Endothelial cell of umbilical vein (primary cell): Measurements from ENCODE around the gene ABCC4. TPM values are rescaled to one million over a fixed set of nuclear protein-coding genes. Genes with fewer than 3 reads are reported as not detected.

ENCODE experiments used
- BruUV-seq: library from RNA; stranded (reverse); fragments of 400-500 nt; replicated peaks from 2 replicates; lab custom pipeline; 2021; lab: Mats Ljungman, UMichigan
- CTCF ChIA-PET: fragments of 300-600, 350-600 bp; sonication (Branson Sonifier 250); formaldehyde crosslinking; loops from one replicate; lab custom pipeline; 2021; ENCODE audit warnings: antibody characterized with exemption, inconsistent platforms; lab: Charles Lee
- POLR2A ChIA-PET: fragments of 300-600, 350-600 bp; sonication (Branson Sonifier 250); formaldehyde crosslinking; loops from one replicate; lab custom pipeline; 2021; ENCODE audit warnings: antibody characterized with exemption, inconsistent platforms; lab: Charles Lee
- DNase-seq: peaks from one replicate; pipeline ENCODE4 v3.0.0-alpha.2; 2011; ENCODE audit warnings: low read depth, low spot score
- FAIRE-seq: peaks from 2 replicates; lab custom pipeline; 2011; peaks lifted over from hg19 to GRCh38; lab: Jason Lieb, UNC
- H2AFZ ChIP-seq: 2 replicates; pipeline ENCODE4 v1.6.0; 2012; ENCODE audit warnings: low read depth, low read length, control low read depth, inconsistent platforms
- H3K27ac ChIP-seq: 2 replicates; pipeline ENCODE4 v1.5.1; 2011; ENCODE audit warnings: low read depth, mild to moderate bottlenecking, control low read depth, low read length, moderate library complexity; ENCODE audit not compliant: insufficient read depth
- H3K27me3 ChIP-seq, 2 experiments: 2 replicates each; pipeline versions ENCODE4 v1.6.0 to v1.6.1; 2011; ENCODE audit warnings: low read length in 2 of 2, mixed read lengths in 1 of 2; ENCODE audit not compliant: control insufficient read depth in 2 of 2, insufficient read depth in 2 of 2
- H3K36me3 ChIP-seq, 2 experiments: 2 replicates in 1 of 2; 3 replicates in 1 of 2; pipeline ENCODE4 v1.5.1; 2011; ENCODE audit warnings: low read length in 2 of 2, mild to moderate bottlenecking in 1 of 2, moderate library complexity in 1 of 2; ENCODE audit not compliant: control insufficient read depth in 2 of 2, insufficient read depth in 2 of 2; ENCODE audit errors: extremely low read depth in 1 of 2
- H3K4me1 ChIP-seq: 3 replicates; pipeline ENCODE4 v1.5.1; 2011; ENCODE audit warnings: mild to moderate bottlenecking, low read length; ENCODE audit not compliant: control insufficient read depth, insufficient read depth; ENCODE audit errors: extremely low read depth
- H3K4me2 ChIP-seq: 2 replicates; pipeline ENCODE4 v1.6.1; 2011; ENCODE audit warnings: low read length, control low read depth, mixed read lengths; ENCODE audit not compliant: insufficient read depth
- H3K4me3 ChIP-seq, 3 experiments: fragments of 200-600 bp in 1 of 3; sonication (generic), shearing (Covaris generic) in 1 of 3; replicated peaks in 1 of 3; 2 replicates each; pipeline ENCODE4 v1.5.1; 2011 to 2016; ENCODE audit warnings: control low read depth in 3 of 3, low read length in 3 of 3, mild to moderate bottlenecking in 2 of 3, inconsistent platforms in 1 of 3, low read depth in 1 of 3, moderate library complexity in 1 of 3; ENCODE audit not compliant: insufficient read depth in 1 of 3
- H3K79me2 ChIP-seq: 2 replicates; pipeline ENCODE4 v1.6.0; 2012; ENCODE audit warnings: low read length, inconsistent platforms; ENCODE audit not compliant: control insufficient read depth, insufficient read depth
- H3K9ac ChIP-seq: replicated peaks from 2 replicates; pipeline ENCODE3; 2011; ENCODE audit warnings: low read length, control low read depth; ENCODE audit not compliant: insufficient read depth; ENCODE audit errors: extremely low read depth
- H3K9me1 ChIP-seq: replicated peaks from 3 replicates; pipeline ENCODE4 v1.6.0; 2011; ENCODE audit warnings: mild to moderate bottlenecking, low read length; ENCODE audit not compliant: control insufficient read depth, insufficient read depth; ENCODE audit errors: extremely low read depth
- H3K9me3 ChIP-seq: replicated peaks from 2 replicates; pipeline ENCODE4 v1.5.1; 2012; ENCODE audit warnings: low read length, inconsistent platforms; ENCODE audit not compliant: control insufficient read depth, insufficient read depth
- H4K20me1 ChIP-seq: replicated peaks from 2 replicates; pipeline ENCODE3; 2011; ENCODE audit warnings: mild to moderate bottlenecking, low read length; ENCODE audit not compliant: control insufficient read depth, insufficient read depth; ENCODE audit errors: extremely low read depth
- EZH2 ChIP-seq: IDR thresholded peaks from 2 replicates; pipeline ENCODE4 v1.6.1; 2012; ENCODE audit warnings: borderline replicate concordance, low read depth, mild to moderate bottlenecking, moderate library complexity, low read length, inconsistent platforms; ENCODE audit not compliant: severe bottlenecking
- FOS ChIP-seq: IDR thresholded peaks from 2 replicates; pipeline ENCODE4 v1.6.1; 2011; ENCODE audit warnings: mild to moderate bottlenecking, low read length, moderate library complexity, borderline replicate concordance; ENCODE audit not compliant: insufficient read depth
- GATA2 ChIP-seq: IDR thresholded peaks from 2 replicates; pipeline ENCODE4 v1.7.0; 2011; ENCODE audit warnings: low read depth, mild to moderate bottlenecking, moderate library complexity, mixed read lengths, low read length; ENCODE audit not compliant: insufficient read length, insufficient read depth
- JUN ChIP-seq: IDR thresholded peaks from 2 replicates; pipeline ENCODE4 v1.6.1; 2011; ENCODE audit warnings: borderline replicate concordance, low read depth; ENCODE audit not compliant: insufficient read length, insufficient read depth
- MYC ChIP-seq: IDR thresholded peaks from one replicate; pipeline ENCODE4 v1.6.1; 2011; ENCODE audit warnings: mild to moderate bottlenecking, low read depth, low read length
- POLR2A ChIP-seq: IDR thresholded peaks from 2 replicates; pipeline ENCODE4 v1.6.1; 2012; ENCODE audit warnings: low read depth, mild to moderate bottlenecking, control low read depth, low read length
- POLR2AphosphoS5 ChIP-seq: IDR thresholded peaks from 2 replicates; pipeline ENCODE4 v1.6.1; 2012; ENCODE audit warnings: low read depth, mild to moderate bottlenecking, control low read depth, low read length, moderate library complexity; ENCODE audit not compliant: insufficient read depth
- dilution Hi-C: fragments of 300-500 bp; cut with MboI; formaldehyde crosslinking; loops from one replicate; pipeline ENCODE4 v1.15.0; 2019; ENCODE audit warnings: low sequenced_read_pairs; ENCODE audit not compliant: extremely low pct_ligation_motif_present
- intact Hi-C: fragments of 100-400 bp; cut with micrococcal nuclease; formaldehyde crosslinking; loops from one replicate; pipeline ENCODE4 v1.10.0; 2022
- polyA plus RNA-seq, 4 experiments: library from polyadenylated mRNA; depleted of rRNA in 3 of 4; stranded (reverse) in 3 of 4; unstranded in 1 of 4; fragments of >200 nt; gene quantifications; 2 replicates each; pipeline versions ENCODE4 v1.2.1 to v1.2.3, GENCODE V29; 2011 to 2012; ENCODE audit warnings: missing spikeins in 1 of 4
- total RNA-seq: library from RNA; stranded (reverse); gene quantifications from 2 replicates; pipeline ENCODE4 v1.2.3, GENCODE V29; 2021
- TF ChIP-seq, protein P1 (sequence below): IDR thresholded peaks from 2 replicates; pipeline ENCODE4 v1.6.1; 2011; ENCODE audit not compliant: insufficient read depth, insufficient read length
- TF ChIP-seq, protein P2 (sequence below), 2 donors: IDR thresholded peaks; 1 replicate in 1 of 2; 2 replicates in 1 of 2; pipeline ENCODE4 v1.5.1; 2011; ENCODE audit warnings: low read length in 2 of 2, mild to moderate bottlenecking in 2 of 2, moderate library complexity in 2 of 2, control low read depth in 1 of 2, inconsistent platforms in 1 of 2, low read depth in 1 of 2; ENCODE audit not compliant: insufficient read depth in 1 of 2; ENCODE audit errors: extremely low read depth in 1 of 2

The ABCC4 gene
- total and polyA plus RNA-seq, 2 donors (not counting 3 experiments of a cell fraction or from before 2014, with no cell fraction given), result 9.2 to 15.9 TPM

DNA sequence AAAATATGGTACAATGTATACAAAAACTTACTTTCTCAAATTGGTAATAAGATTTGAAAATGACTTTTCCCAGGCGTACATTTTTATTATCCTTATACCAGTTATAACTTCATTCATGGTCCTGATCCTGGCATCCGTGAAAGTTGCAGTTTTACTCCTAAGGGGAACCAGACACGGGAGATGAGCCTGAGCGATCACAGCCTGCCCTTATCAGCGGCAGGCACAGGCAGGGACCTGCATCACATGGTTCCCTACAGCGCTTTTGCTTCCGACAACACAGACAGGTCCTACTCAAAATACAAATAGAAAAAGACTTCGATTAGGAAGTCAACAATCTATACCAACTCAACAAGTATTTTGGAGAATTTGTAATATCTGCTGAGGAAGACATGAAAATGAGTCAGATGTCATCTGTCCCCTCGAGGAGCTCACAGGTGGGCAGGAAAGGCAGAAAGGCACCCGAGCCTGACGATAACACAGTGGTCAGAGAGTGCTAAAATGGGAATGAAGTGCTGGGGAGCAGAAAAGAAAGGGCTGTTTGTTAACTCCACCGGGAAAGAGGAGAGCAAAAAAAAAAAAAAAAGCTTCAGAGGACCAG lies 93.4 kb downstream of the ABCC4 start:
- no peak for TF ChIP-seq POLR2AphosphoS5
- TF ChIP-seq GATA2, result no peak
- no peak for TF ChIP-seq POLR2A
- no peak for TF ChIP-seq MYC
- no peak for TF ChIP-seq FOS
- TF ChIP-seq, protein P1, sequence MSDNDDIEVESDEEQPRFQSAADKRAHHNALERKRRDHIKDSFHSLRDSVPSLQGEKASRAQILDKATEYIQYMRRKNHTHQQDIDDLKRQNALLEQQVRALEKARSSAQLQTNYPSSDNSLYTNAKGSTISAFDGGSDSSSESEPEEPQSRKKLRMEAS, result no peak
- TF ChIP-seq JUN, result no peak
- no peak for TF ChIP-seq EZH2
- TF ChIP-seq, protein P2, sequence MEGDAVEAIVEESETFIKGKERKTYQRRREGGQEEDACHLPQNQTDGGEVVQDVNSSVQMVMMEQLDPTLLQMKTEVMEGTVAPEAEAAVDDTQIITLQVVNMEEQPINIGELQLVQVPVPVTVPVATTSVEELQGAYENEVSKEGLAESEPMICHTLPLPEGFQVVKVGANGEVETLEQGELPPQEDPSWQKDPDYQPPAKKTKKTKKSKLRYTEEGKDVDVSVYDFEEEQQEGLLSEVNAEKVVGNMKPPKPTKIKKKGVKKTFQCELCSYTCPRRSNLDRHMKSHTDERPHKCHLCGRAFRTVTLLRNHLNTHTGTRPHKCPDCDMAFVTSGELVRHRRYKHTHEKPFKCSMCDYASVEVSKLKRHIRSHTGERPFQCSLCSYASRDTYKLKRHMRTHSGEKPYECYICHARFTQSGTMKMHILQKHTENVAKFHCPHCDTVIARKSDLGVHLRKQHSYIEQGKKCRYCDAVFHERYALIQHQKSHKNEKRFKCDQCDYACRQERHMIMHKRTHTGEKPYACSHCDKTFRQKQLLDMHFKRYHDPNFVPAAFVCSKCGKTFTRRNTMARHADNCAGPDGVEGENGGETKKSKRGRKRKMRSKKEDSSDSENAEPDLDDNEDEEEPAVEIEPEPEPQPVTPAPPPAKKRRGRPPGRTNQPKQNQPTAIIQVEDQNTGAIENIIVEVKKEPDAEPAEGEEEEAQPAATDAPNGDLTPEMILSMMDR (IDR thresholded peaks at IDR 0.05; ENCODE audit: extremely low read depth in 1 of 2, insufficient read depth in 1 of 2, low read depth in 1 of 2, low read length in 2 of 2), result no peak
- no TSS peak for BruUV-seq
- Histone ChIP-seq H2AFZ (no peak overlapping the region), H3K36me3 (peaks cover 0 to 2% of the 10 kb centered on the region in 2 experiments), H3K9me3 (no peaks in the 10 kb centered on the region), H3K4me3 (no peak overlapping the region), H4K20me1 (no peaks in the 10 kb centered on the region), H3K9ac (no peak overlapping the region), H3K9me1 (no peaks in the 10 kb centered on the region), H3K4me2 (no peak overlapping the region), H3K79me2 (no peaks in the 10 kb centered on the region), H3K27ac (no peak overlapping the region), H3K4me1 (peaks cover 14% of the 10 kb centered on the region), H3K27me3 (no peaks in the 10 kb centered on the region)
- dilution Hi-C loops, result no loop called here
- no peak for FAIRE-seq
- intact Hi-C loops, result no loop called here
- POLR2A ChIA-PET, result no interaction called here
- CTCF ChIA-PET, result interaction anchor here (0.9 to 2.2 kb wide), 4 partner anchors 14 to 196 kb away, joined by 4 to 7 read pairs (median 6); no protein-coding TSS in a partner anchor
- no peak for DNase-seq
